ENCODE measurements around the gene TPPP.

- TF ChIP-seq CTCF (IDR thresholded peaks at IDR 0.05; ENCODE audit: low read depth, low read length, poor library complexity, severe bottlenecking) = no peak
- TF ChIP-seq EZH2phosphoT487 (IDR thresholded peaks at IDR 0.05; ENCODE audit: borderline replicate concordance, low read length) = no peak
These were observed 19.1 kb downstream of the TPPP start for GRCh38 chr5:673831-674629.

All from DOHH2 (cell line).